WTC11 (cell line): ENCODE data around the gene WDR26.

Source experiments
- CTCF ChIP-seq: fragments of 200-600 bp; IDR thresholded peaks from 2 replicates; pipeline ENCODE4 v1.8.0; 2022; ENCODE audit warnings: antibody characterized with exemption
- ZNF263 ChIP-seq: sonication (generic); formaldehyde crosslinking; IDR thresholded peaks from 2 replicates; pipeline ENCODE4 v1.8.1; 2022; ENCODE audit warnings: low read depth, mild to moderate bottlenecking, moderate library complexity, missing genetic modification reagents

- no peak for TF ChIP-seq CTCF
- TF ChIP-seq ZNF263 (CRISPR knock-in tag), result no peak
Observed at GRCh38 chr1:224380003-224380402, 54.6 kb downstream of the WDR26 start.
